Coronary artery (tissue), 2 donors: Measurements from ENCODE around the gene SFI1.
A peak's percentile ranks its signal among the peaks of the same experiment; 100 is the strongest.

ENCODE experiments used
- DNase-seq: peaks from one replicate; pipeline ENCODE4 v3.0.0-alpha.2; 2017; ENCODE audit warnings: low spot score
- H3K27ac ChIP-seq, 2 donors: fragments of 200-600 bp; sonication (generic); one replicate each; pipeline ENCODE4 v1.5.1; 2016 to 2019
- H3K4me3 ChIP-seq: fragments of 200-600 bp; sonication (generic); 2 replicates; pipeline ENCODE4 v1.5.1; 2016; ENCODE audit warnings: mild to moderate bottlenecking, moderate library complexity
- TF ChIP-seq, protein P1 (sequence below): fragments of 200-600 bp; sonication (generic); IDR thresholded peaks from one replicate; pipeline ENCODE4 v1.5.1; 2019; ENCODE audit warnings: antibody characterized with exemption

SFI1 gene

DNA sequence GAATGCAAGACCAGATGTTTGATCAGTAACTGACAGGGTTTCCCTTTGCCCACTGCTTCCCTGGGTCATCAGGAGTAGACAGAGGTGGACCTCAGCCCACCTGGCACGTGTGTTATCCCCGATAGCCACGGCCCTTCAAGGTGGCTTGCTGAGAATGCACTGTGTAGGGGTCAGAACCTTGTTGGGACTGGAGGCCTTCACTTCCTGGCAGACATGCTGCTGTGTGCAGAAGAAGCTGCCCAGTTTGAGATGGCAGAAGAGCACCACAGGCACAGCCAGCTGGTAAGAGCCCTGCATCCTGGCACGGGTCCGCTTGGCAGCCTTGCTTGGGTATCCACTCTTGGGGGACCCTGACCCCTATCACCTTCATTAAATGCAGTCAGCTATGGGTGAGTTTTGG, 81.8 kb downstream of the SFI1 start:
- DNase-seq = no peak
- H3K4me3 ChIP-seq = no peak overlapping the region
- no peak overlapping the region for H3K27ac ChIP-seq
- TF ChIP-seq, protein P1, sequence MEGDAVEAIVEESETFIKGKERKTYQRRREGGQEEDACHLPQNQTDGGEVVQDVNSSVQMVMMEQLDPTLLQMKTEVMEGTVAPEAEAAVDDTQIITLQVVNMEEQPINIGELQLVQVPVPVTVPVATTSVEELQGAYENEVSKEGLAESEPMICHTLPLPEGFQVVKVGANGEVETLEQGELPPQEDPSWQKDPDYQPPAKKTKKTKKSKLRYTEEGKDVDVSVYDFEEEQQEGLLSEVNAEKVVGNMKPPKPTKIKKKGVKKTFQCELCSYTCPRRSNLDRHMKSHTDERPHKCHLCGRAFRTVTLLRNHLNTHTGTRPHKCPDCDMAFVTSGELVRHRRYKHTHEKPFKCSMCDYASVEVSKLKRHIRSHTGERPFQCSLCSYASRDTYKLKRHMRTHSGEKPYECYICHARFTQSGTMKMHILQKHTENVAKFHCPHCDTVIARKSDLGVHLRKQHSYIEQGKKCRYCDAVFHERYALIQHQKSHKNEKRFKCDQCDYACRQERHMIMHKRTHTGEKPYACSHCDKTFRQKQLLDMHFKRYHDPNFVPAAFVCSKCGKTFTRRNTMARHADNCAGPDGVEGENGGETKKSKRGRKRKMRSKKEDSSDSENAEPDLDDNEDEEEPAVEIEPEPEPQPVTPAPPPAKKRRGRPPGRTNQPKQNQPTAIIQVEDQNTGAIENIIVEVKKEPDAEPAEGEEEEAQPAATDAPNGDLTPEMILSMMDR = no peak

DNA sequence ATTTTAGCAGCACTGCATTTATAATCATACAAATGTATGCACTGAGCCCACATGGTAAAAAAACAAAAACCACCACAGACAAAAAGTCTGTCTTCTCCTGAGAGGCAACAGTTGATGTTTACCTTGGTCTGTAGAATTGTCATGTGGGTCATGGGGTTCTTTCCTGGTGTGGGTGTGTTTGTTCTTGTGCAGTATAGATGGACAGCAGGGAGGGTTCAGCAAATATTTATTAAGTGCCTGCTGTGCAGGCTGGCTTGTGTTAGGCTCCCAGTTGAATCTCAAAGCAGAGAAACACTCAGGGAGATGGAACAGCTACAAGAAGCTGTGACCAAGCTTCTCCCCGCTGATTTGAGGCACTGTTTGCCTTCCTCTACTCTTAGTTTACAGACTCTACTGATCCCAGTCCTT, 83.5 kb downstream of the SFI1 start:
- Histone ChIP-seq H3K4me3 (no peak overlapping the region), H3K27ac (no peak overlapping the region)
- DNase-seq = no peak
- TF ChIP-seq, protein P1 = no peak

GRCh38 chr22:31583861-31584485, 87.6 kb downstream of the SFI1 start:
- H3K4me3 ChIP-seq = no peak overlapping the region
- no peak for DNase-seq
- TF ChIP-seq, protein P1 = no peak
- H3K27ac ChIP-seq = peak overlapping the region in 1 of 2 donors; percentile 31

GRCh38 chr22:31584804-31585160, 88.4 kb downstream of the SFI1 start:
- no peak for DNase-seq
- TF ChIP-seq, protein P1 = no peak
- H3K4me3 ChIP-seq = no peak overlapping the region
- peak overlapping the region; percentile 11 to 73 for H3K27ac ChIP-seq

GRCh38 chr22:31585161-31585859, 89.0 kb downstream of the SFI1 start:
- peak overlapping the region; percentile 11 to 73 for H3K27ac ChIP-seq
- TF ChIP-seq, protein P1 = no peak
- H3K4me3 ChIP-seq = no peak overlapping the region
- DNase-seq = no peak

- TF ChIP-seq, protein P1 = no peak
- no peak for DNase-seq
- H3K4me3 ChIP-seq = no peak overlapping the region
- peak overlapping the region in 1 of 2 donors; percentile 73 for H3K27ac ChIP-seq
These were observed 90.0 kb downstream of the SFI1 start for GRCh38 chr22:31586137-31586920.
